GM23248 (cell line): Measurements from ENCODE around the gene FERMT2. TPM values are rescaled to one million over a fixed set of nuclear protein-coding genes. Genes with fewer than 3 reads are reported as not detected.

ENCODE experiments used
- DNase-seq: peaks from one replicate; pipeline ENCODE4 v3.0.0-alpha.2; 2015
- H2AFZ ChIP-seq: fragments of 200-600 bp; sonication (generic); 2 replicates; pipeline ENCODE4 v1.6.1; 2016; ENCODE audit warnings: antibody characterized with exemption
- H3F3A ChIP-seq: fragments of 200-600 bp; sonication (generic); 2 replicates; pipeline ENCODE4 v1.6.1; 2016; ENCODE audit warnings: mild to moderate bottlenecking, antibody characterized with exemption, mixed run types; ENCODE audit not compliant: insufficient read depth
- H3K27ac ChIP-seq: fragments of 200-600 bp; sonication (generic); 2 replicates; pipeline ENCODE4 v1.5.1; 2016; ENCODE audit warnings: mild to moderate bottlenecking
- H3K27me3 ChIP-seq: fragments of 200-600 bp; sonication (generic); replicated peaks from 2 replicates; pipeline ENCODE4 v1.6.1; 2016; ENCODE audit warnings: mild to moderate bottlenecking; ENCODE audit not compliant: insufficient read depth
- H3K36me3 ChIP-seq: fragments of 200-600 bp; sonication (generic); 2 replicates; pipeline ENCODE4 v1.6.1; 2016; ENCODE audit warnings: low read depth, mild to moderate bottlenecking
- H3K4me1 ChIP-seq: fragments of 200-600 bp; sonication (generic); 2 replicates; pipeline ENCODE4 v1.6.1; 2016; ENCODE audit warnings: mild to moderate bottlenecking; ENCODE audit not compliant: insufficient read depth
- H3K4me2 ChIP-seq: fragments of 200-600 bp; sonication (generic); one replicate; pipeline ENCODE4 v1.6.1; 2016; ENCODE audit warnings: mild to moderate bottlenecking; ENCODE audit not compliant: unreplicated experiment
- H3K4me3 ChIP-seq: fragments of 200-600 bp; sonication (generic); 2 replicates; pipeline ENCODE4 v1.5.1; 2016; ENCODE audit warnings: mild to moderate bottlenecking
- H3K79me2 ChIP-seq: fragments of 200-600 bp; sonication (generic); 2 replicates; pipeline ENCODE4 v1.6.1; 2016; ENCODE audit warnings: mild to moderate bottlenecking; ENCODE audit not compliant: insufficient read depth
- H3K9ac ChIP-seq: fragments of 200-600 bp; sonication (generic); 2 replicates; pipeline ENCODE4 v1.6.1; 2016; ENCODE audit warnings: mild to moderate bottlenecking
- H3K9me2 ChIP-seq: fragments of 200-600 bp; sonication (generic); 2 replicates; pipeline ENCODE4 v1.6.1; 2016; ENCODE audit warnings: mixed run types, mild to moderate bottlenecking, moderate library complexity; ENCODE audit not compliant: insufficient read depth
- H3K9me3 ChIP-seq: fragments of 200-600 bp; sonication (generic); one replicate; pipeline ENCODE4 v1.6.1; 2017; ENCODE audit warnings: low read depth
- H4K20me1 ChIP-seq: fragments of 200-600 bp; sonication (generic); 2 replicates; pipeline ENCODE4 v1.6.0; 2016; ENCODE audit not compliant: insufficient read depth
- EZH2 ChIP-seq: fragments of 200-600 bp; sonication (generic); IDR thresholded peaks from 2 replicates; pipeline ENCODE4 v1.6.1; 2018; ENCODE audit warnings: antibody characterized with exemption, mild to moderate bottlenecking; ENCODE audit not compliant: insufficient read depth, poor library complexity, severe bottlenecking
- EZH2phosphoT487 ChIP-seq: fragments of 200-600 bp; sonication (generic); IDR thresholded peaks from 2 replicates; pipeline ENCODE4 v1.6.1; 2018; ENCODE audit warnings: antibody characterized with exemption, moderate library complexity, mild to moderate bottlenecking, low read depth; ENCODE audit not compliant: insufficient read depth
- WGBS, 2 experiments: methylation state at CpG; one replicate each; pipeline ENCODE4 v1.1.6; 2015 to 2017; ENCODE audit warnings: low lambda C conversion rate in 2 of 2, low coverage in 1 of 2; ENCODE audit errors: missing lambda C conversion rate in 2 of 2; 5-methylcytosine and 5-hydroxymethylcytosine counted together
- in situ Hi-C: fragments of 300-500 bp; cut with MboI; formaldehyde crosslinking; loops from 2 replicates; pipeline ENCODE4 v1.15.0; 2020
- polyA plus RNA-seq: library from polyadenylated mRNA; unstranded; fragments of >200 nt; fragmentation: Nextera tagmentation; extraction: Ambion mirVana; gene quantifications from 2 replicates; pipeline ENCODE4 v1.2.1, GENCODE V29; 2016
- total RNA-seq: library from RNA; depleted of rRNA; stranded (reverse); fragments of >200 nt; shearing (Covaris generic); gene quantifications from 2 replicates; pipeline ENCODE4 v1.2.3, GENCODE V29; 2014

The FERMT2 gene
- total and polyA plus RNA-seq, 2 experiments from 2014 or later: 124 to 217 TPM

- H3K4me2 ChIP-seq: no peak overlapping the region
- H3K4me3 ChIP-seq: no peak overlapping the region
- DNase-seq: no peak
- TF ChIP-seq EZH2 (no peak), EZH2phosphoT487 (no peak)
- in situ Hi-C loops: no loop called here
- peaks cover 50% of the 10 kb centered on the region for H3K4me1 ChIP-seq
- H3K9me2 ChIP-seq: no peaks in the 10 kb centered on the region
- H3K27ac ChIP-seq: peak overlapping the region; percentile 5; the same call in 1 of the 2 replicates
- H3K36me3 ChIP-seq: peaks cover 26% of the 10 kb centered on the region; the same call in 1 of the 2 replicates
- H4K20me1 ChIP-seq: 0 out of 2 replicates have a peak, but pooled peaks cover 14% of the 10 kb centered on the region
- peaks cover 63% of the 10 kb centered on the region for H3F3A ChIP-seq
- WGBS, 2 experiments: 57 to 69% methylated on average over 1 of the region's 1 CpG
- H3K79me2 ChIP-seq: peaks cover 100% of the 10 kb centered on the region
- H3K9me3 ChIP-seq: no peaks in the 10 kb centered on the region
- no peak overlapping the region for H3K9ac ChIP-seq
- no peaks in the 10 kb centered on the region for H3K27me3 ChIP-seq
- H2AFZ ChIP-seq: no peak overlapping the region
Measured at GRCh38 chr14:52898496-52898895, 52.4 kb downstream of the FERMT2 start.

- Histone ChIP-seq H3K9me3 (no peaks in the 10 kb centered on the region), H3K27me3 (no peaks in the 10 kb centered on the region), H3K9ac (no peak overlapping the region), H2AFZ (no peak overlapping the region), H3K4me2 (peak overlapping the region; percentile 12), H3K4me1 (peaks cover 40% of the 10 kb centered on the region), H3K9me2 (no peaks in the 10 kb centered on the region), H3K27ac (0 out of 2 replicates have a peak overlapping the region, but pooled peaks have one; percentile 3), H3F3A (peaks cover 44% of the 10 kb centered on the region), H3K4me3 (no peak overlapping the region), H3K36me3 (peaks cover 34% of the 10 kb centered on the region), H3K79me2 (peaks cover 100% of the 10 kb centered on the region), H4K20me1 (0 out of 2 replicates have a peak, but pooled peaks cover 14% of the 10 kb centered on the region)
- 4 to 9% methylated on average over 2 of the region's 2 CpGs for WGBS, 2 experiments
- no peak for TF ChIP-seq EZH2
- TF ChIP-seq EZH2phosphoT487: no peak
- in situ Hi-C loops: no loop called here
- no peak for DNase-seq
Measured at GRCh38 chr14:52895000-52895399, 55.9 kb downstream of the FERMT2 start.

- Histone ChIP-seq H3K9me3 (no peaks in the 10 kb centered on the region), H4K20me1 (0 out of 2 replicates have a peak, but pooled peaks cover 14% of the 10 kb centered on the region), H3K4me3 (no peak overlapping the region), H3K4me1 (peaks cover 27% of the 10 kb centered on the region), H2AFZ (no peak overlapping the region), H3K79me2 (peaks cover 100% of the 10 kb centered on the region), H3K9me2 (no peaks in the 10 kb centered on the region), H3K4me2 (no peak overlapping the region), H3K36me3 (peaks cover 55% of the 10 kb centered on the region), H3K27me3 (no peaks in the 10 kb centered on the region), H3K27ac (no peak overlapping the region), H3F3A (peaks cover 30% of the 10 kb centered on the region), H3K9ac (no peak overlapping the region)
- no peak for TF ChIP-seq EZH2
- no peak for TF ChIP-seq EZH2phosphoT487
- peak; percentile 28 for DNase-seq
- WGBS, 2 experiments: 79 to 84% methylated on average over 3 of the region's 3 CpGs
- in situ Hi-C loops: no loop called here
Measured at GRCh38 chr14:52891800-52892199, 59.0 kb downstream of the FERMT2 start.

- Histone ChIP-seq H4K20me1 (0 out of 2 replicates have a peak, but pooled peaks cover 5% of the 10 kb centered on the region), H3K27ac (no peak overlapping the region), H3K9me2 (no peaks in the 10 kb centered on the region), H3K4me3 (no peak overlapping the region), H3K9me3 (no peaks in the 10 kb centered on the region), H3F3A (peaks cover 22% of the 10 kb centered on the region), H3K36me3 (peaks cover 62% of the 10 kb centered on the region), H3K79me2 (peaks cover 100% of the 10 kb centered on the region), H2AFZ (no peak overlapping the region), H3K4me1 (peaks cover 19% of the 10 kb centered on the region; the same call in 1 of the 2 replicates), H3K4me2 (no peak overlapping the region), H3K27me3 (no peaks in the 10 kb centered on the region), H3K9ac (no peak overlapping the region)
- WGBS, 2 experiments: 96% methylated on average over 6 of the region's 6 CpGs
- TF ChIP-seq EZH2phosphoT487: no peak
- no peak for TF ChIP-seq EZH2
- no peak for DNase-seq
- in situ Hi-C loops: no loop called here
Measured at GRCh38 chr14:52888839-52889838, 61.7 kb downstream of the FERMT2 start.
